PC-9 (cell line): Measurements from ENCODE around the gene DNAI1. TPM values are rescaled to one million over a fixed set of nuclear protein-coding genes. Genes with fewer than 3 reads are reported as not detected.

Source experiments
- BruUV-seq: library from RNA; stranded (reverse); fragments of 400-500 nt; replicated peaks from 2 replicates; lab custom pipeline; 2021; lab: Mats Ljungman, UMichigan
- CTCF ChIA-PET: fragments of 300-600 bp; sonication (Branson Sonifier 250); formaldehyde crosslinking; loops from one replicate; lab custom pipeline; 2022; ENCODE audit warnings: antibody characterized with exemption; lab: Charles Lee
- POLR2A ChIA-PET: fragments of 300-600 bp; sonication (Branson Sonifier 250); formaldehyde crosslinking; loops from one replicate; lab custom pipeline; 2022; ENCODE audit warnings: antibody characterized with exemption; ENCODE audit not compliant: unreplicated experiment; lab: Charles Lee
- DNase-seq, 2 experiments: peaks; one replicate each; pipeline versions ENCODE4 v3.0.0 to v3.0.0-alpha.2; 2015 to 2022; ENCODE audit warnings: mixed read lengths in 1 of 2
- H2AFZ ChIP-seq: fragments of 200-600 bp; sonication (generic); 2 replicates; pipeline ENCODE4 v1.8.1; 2017; ENCODE audit warnings: antibody characterized with exemption
- H3F3A ChIP-seq: fragments of 200-600 bp; sonication (generic); 2 replicates; pipeline ENCODE4 v1.8.1; 2017; ENCODE audit warnings: antibody characterized with exemption, mild to moderate bottlenecking, low read depth; ENCODE audit not compliant: insufficient read depth
- H3K27ac ChIP-seq: fragments of 200-600 bp; sonication (generic); 2 replicates; pipeline ENCODE4 v1.6.1; 2016; ENCODE audit warnings: mixed run types
- H3K27me3 ChIP-seq: fragments of 200-600 bp; sonication (generic); 2 replicates; pipeline ENCODE4 v1.6.1; 2016; ENCODE audit warnings: low read depth, mixed run types; ENCODE audit not compliant: insufficient read depth
- H3K36me3 ChIP-seq: fragments of 200-600 bp; sonication (generic); 2 replicates; pipeline ENCODE4 v1.6.1; 2016; ENCODE audit warnings: low read depth, mixed run types
- H3K4me1 ChIP-seq: fragments of 200-600 bp; sonication (generic); replicated peaks from 2 replicates; pipeline ENCODE4 v1.6.1; 2016; ENCODE audit warnings: mixed run types; ENCODE audit not compliant: insufficient read depth
- H3K4me2 ChIP-seq: fragments of 200-600 bp; sonication (generic); 2 replicates; pipeline ENCODE4 v1.6.1; 2017; ENCODE audit warnings: mixed run types
- H3K4me3 ChIP-seq: fragments of 200-600 bp; sonication (generic); 2 replicates; pipeline ENCODE4 v1.6.1; 2016; ENCODE audit warnings: mixed run types
- H3K79me2 ChIP-seq: fragments of 200-600 bp; sonication (generic); 2 replicates; pipeline ENCODE4 v1.6.1; 2017; ENCODE audit warnings: low read depth, mixed run types
- H3K9me2 ChIP-seq: fragments of 200-600 bp; sonication (generic); 2 replicates; pipeline ENCODE4 v1.8.1; 2017; ENCODE audit warnings: mild to moderate bottlenecking; ENCODE audit not compliant: insufficient read depth
- H3K9me3 ChIP-seq: fragments of 200-600 bp; sonication (generic); 2 replicates; pipeline ENCODE4 v1.8.1; 2016; ENCODE audit warnings: low read depth; ENCODE audit not compliant: insufficient read depth
- H4K20me1 ChIP-seq: fragments of 200-600 bp; sonication (generic); 2 replicates; pipeline ENCODE4 v1.8.1; 2017; ENCODE audit not compliant: insufficient read depth
- EZH2 ChIP-seq: fragments of 200-600 bp; sonication (generic); IDR thresholded peaks from 2 replicates; pipeline ENCODE4 v1.8.0; 2017; ENCODE audit warnings: antibody characterized with exemption, low read depth
- intact Hi-C: fragments of 100-400 bp; cut with micrococcal nuclease; formaldehyde crosslinking; loops from one replicate; pipeline ENCODE4 v1.10.0; 2022; ENCODE audit not compliant: unreplicated experiment
- total RNA-seq: library from RNA; stranded (reverse); gene quantifications from 2 replicates; pipeline ENCODE4 v1.2.3, GENCODE V29; 2021
- TF ChIP-seq, protein P1 (sequence below): fragments of 200-600 bp; sonication (generic); conservative IDR thresholded peaks from 2 replicates; pipeline ENCODE4 v1.6.1; 2017; ENCODE audit warnings: mixed run types, antibody characterized with exemption, mild to moderate bottlenecking, moderate library complexity

Gene DNAI1
- total RNA-seq, 1 experiment from 2014 or later = 1.6 TPM

DNA sequence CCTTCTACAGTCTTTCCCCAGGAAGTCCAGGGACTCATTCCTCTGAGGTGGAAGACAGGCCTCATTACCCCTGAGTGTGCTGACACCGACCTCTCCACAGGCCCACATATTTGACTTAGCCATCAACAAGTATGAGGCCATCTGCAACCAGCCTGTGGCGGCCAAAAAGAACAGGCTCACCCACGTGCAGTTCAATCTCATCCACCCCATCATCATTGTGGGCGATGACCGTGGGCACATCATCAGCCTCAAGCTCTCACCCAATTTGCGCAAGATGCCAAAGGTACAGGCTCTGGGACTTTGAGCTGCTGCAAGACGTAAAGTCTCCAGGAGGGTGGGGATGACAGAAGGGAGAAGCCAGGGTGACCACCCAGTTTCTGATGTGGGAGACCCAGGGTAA, 58.6 kb downstream of the DNAI1 start:
- H3F3A ChIP-seq = no peaks in the 10 kb centered on the region
- no peaks in the 10 kb centered on the region for H3K36me3 ChIP-seq
- intact Hi-C loops = no loop called here
- ChIA-PET CTCF (no interaction called here), POLR2A (no interaction called here)
- H3K27ac ChIP-seq = no peak overlapping the region
- BruUV-seq = no TSS peak
- peaks cover 7% of the 10 kb centered on the region for H3K27me3 ChIP-seq
- H3K79me2 ChIP-seq = no peaks in the 10 kb centered on the region
- H2AFZ ChIP-seq = no peak overlapping the region
- no peaks in the 10 kb centered on the region for H3K9me3 ChIP-seq
- DNase-seq = no peak
- no peaks in the 10 kb centered on the region for H3K9me2 ChIP-seq
- TF ChIP-seq EZH2 = no peak
- TF ChIP-seq, protein P1, sequence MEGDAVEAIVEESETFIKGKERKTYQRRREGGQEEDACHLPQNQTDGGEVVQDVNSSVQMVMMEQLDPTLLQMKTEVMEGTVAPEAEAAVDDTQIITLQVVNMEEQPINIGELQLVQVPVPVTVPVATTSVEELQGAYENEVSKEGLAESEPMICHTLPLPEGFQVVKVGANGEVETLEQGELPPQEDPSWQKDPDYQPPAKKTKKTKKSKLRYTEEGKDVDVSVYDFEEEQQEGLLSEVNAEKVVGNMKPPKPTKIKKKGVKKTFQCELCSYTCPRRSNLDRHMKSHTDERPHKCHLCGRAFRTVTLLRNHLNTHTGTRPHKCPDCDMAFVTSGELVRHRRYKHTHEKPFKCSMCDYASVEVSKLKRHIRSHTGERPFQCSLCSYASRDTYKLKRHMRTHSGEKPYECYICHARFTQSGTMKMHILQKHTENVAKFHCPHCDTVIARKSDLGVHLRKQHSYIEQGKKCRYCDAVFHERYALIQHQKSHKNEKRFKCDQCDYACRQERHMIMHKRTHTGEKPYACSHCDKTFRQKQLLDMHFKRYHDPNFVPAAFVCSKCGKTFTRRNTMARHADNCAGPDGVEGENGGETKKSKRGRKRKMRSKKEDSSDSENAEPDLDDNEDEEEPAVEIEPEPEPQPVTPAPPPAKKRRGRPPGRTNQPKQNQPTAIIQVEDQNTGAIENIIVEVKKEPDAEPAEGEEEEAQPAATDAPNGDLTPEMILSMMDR = no peak
- no peak overlapping the region for H3K4me3 ChIP-seq
- H3K4me2 ChIP-seq = no peak overlapping the region
- no peaks in the 10 kb centered on the region for H4K20me1 ChIP-seq
- no peaks in the 10 kb centered on the region for H3K4me1 ChIP-seq

DNA sequence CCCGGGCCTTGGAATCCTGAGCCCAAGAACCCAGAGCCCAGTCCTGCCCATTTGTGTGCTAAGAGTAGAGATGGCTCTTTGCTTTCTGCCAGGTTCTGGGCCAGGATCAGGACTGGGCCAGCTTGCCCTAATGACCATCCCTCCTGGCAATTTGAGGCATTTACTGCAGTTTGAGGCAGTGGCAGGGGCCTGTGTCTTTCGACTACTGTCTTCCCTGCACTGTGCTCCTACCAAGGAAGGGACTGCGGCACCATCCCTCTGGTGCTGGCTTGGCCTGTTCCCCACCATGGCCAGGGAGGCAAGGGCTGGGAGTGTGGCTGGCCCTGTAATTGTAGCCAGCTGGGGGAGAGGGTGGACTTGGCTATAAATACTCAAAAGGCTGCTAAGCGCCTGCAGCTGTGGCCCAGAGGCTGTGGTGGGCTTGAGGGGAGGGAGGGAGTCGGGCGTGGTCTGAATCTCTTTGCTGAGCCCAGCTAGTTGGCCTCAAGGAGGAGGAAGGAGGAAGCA, 59.6 kb downstream of the DNAI1 start:
- CTCF ChIA-PET = no interaction called here
- DNase-seq = no peak
- no peak overlapping the region for H3K4me2 ChIP-seq
- H3K4me3 ChIP-seq = no peak overlapping the region
- H3K79me2 ChIP-seq = no peaks in the 10 kb centered on the region
- peaks cover 12% of the 10 kb centered on the region; the same call in 1 of the 2 replicates for H3K27me3 ChIP-seq
- H3K27ac ChIP-seq = no peak overlapping the region
- H3K9me2 ChIP-seq = no peaks in the 10 kb centered on the region
- no peaks in the 10 kb centered on the region for H3K9me3 ChIP-seq
- intact Hi-C loops = no loop called here
- no peaks in the 10 kb centered on the region for H3K4me1 ChIP-seq
- TF ChIP-seq, protein P1 = no peak
- TF ChIP-seq EZH2 = no peak
- BruUV-seq = no TSS peak
- no peaks in the 10 kb centered on the region for H3K36me3 ChIP-seq
- POLR2A ChIA-PET = interaction anchor here (0.8 kb wide), 1 partner anchor 361 kb away, joined by 4 read pairs; no protein-coding TSS in a partner anchor
- no peak overlapping the region for H2AFZ ChIP-seq
- H3F3A ChIP-seq = no peaks in the 10 kb centered on the region
- no peaks in the 10 kb centered on the region for H4K20me1 ChIP-seq

DNA sequence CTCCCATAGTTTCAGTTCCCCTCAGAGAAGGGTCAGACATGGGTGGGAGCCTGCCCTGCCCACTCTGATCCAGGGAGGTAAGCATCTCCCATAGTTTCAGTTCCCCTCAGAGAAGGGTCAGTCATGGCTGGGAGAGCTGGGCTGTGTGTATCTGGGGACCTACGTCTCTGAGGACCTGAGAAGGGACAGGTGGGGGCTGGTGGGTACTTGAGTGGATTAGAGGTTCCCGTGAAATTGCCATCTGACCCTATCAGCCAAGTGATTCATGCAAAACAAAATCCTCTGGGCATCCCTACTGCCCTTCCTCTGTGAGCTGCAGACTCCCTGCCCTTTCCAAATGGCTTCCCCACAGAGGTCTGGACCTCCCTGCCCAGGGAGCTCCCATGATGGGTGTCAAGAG, 60.3 kb downstream of the DNAI1 start:
- no peak for DNase-seq
- Histone ChIP-seq H3K27ac (no peak overlapping the region), H3K4me1 (no peaks in the 10 kb centered on the region), H3K9me2 (no peaks in the 10 kb centered on the region), H3K36me3 (no peaks in the 10 kb centered on the region), H3K4me2 (no peak overlapping the region), H2AFZ (no peak overlapping the region), H3F3A (no peaks in the 10 kb centered on the region), H3K4me3 (no peak overlapping the region), H3K79me2 (no peaks in the 10 kb centered on the region), H4K20me1 (no peaks in the 10 kb centered on the region), H3K9me3 (no peaks in the 10 kb centered on the region), H3K27me3 (peaks cover 12% of the 10 kb centered on the region; the same call in 1 of the 2 replicates)
- intact Hi-C loops = no loop called here
- BruUV-seq = no TSS peak
- ChIA-PET POLR2A (no interaction called here), CTCF (no interaction called here)
- TF ChIP-seq, protein P1 = no peak
- TF ChIP-seq EZH2 = no peak
